ENCODE results near the gene SCN1A. TPM values are rescaled to one million over a fixed set of nuclear protein-coding genes. Genes with fewer than 3 reads are reported as not detected.
"Not testable (repeated sequence)": the region's sequence is repeated elsewhere in the genome, so short reads cannot be mapped to it uniquely, and the experiment has no call there.

Gene SCN1A
- total and polyA plus RNA-seq, 10 of the 15 experiments (the other 5 are each of a cell fraction or from before 2014, with no cell fraction given) = not detected

DNA sequence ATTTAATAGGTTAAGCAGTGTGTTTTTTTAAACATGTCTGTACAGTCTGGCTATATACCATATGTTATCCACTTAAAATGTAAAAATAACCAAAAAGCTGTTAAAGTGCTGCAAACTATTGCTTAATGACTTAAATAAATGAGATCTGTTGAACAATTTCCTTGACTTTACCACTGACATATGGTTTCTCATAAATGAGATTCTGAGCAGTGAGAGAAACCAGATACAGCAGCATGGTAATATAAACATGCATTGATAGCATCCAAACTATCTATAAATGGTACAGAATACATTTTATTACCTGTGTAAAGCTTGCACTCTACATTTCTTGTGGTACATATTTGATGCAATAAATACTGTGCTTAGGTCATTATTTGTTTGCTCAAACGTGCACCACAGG, 138.0 kb downstream of the SCN1A start:
- Histone ChIP-seq H3K27ac (ENCODE audit: control insufficient read depth, insufficient read depth) (no peak overlapping the region), H4K20me1 (ENCODE audit: control insufficient read depth, insufficient read depth) (no peaks in the 10 kb centered on the region), H3K9me3 (replicated peaks; ENCODE audit: control insufficient read depth, insufficient read depth, low read length) (no peaks in the 10 kb centered on the region), H3K36me3 (ENCODE audit: control insufficient read depth in 2 of 2, insufficient read depth in 2 of 2, low read length in 1 of 2) (no peaks in the 10 kb centered on the region), H2AFZ (ENCODE audit: control insufficient read depth, low read depth, low read length) (no peak overlapping the region), H3K4me2 (ENCODE audit: control insufficient read depth, insufficient read depth) (no peak overlapping the region), H3K27me3 (replicated peaks in 1 of 2; ENCODE audit: control insufficient read depth in 2 of 2, insufficient read depth in 2 of 2, low read length in 1 of 2) (no peaks in the 10 kb centered on the region), H3K9ac (ENCODE audit: control insufficient read depth, insufficient read depth, low read length) (no peak overlapping the region), H3K79me2 (ENCODE audit: control insufficient read depth, insufficient read depth, low read length) (no peaks in the 10 kb centered on the region), H3K4me1 (ENCODE audit: control insufficient read depth, insufficient read depth, low read length) (no peaks in the 10 kb centered on the region), H3K4me3 (no peak overlapping the region)
- ChIA-PET POLR2A (no interaction called here), CTCF (no interaction called here), RAD21 (ENCODE audit: unreplicated experiment) (no interaction called here), SMC1A (ENCODE audit: uncharacterized antibody, unreplicated experiment) (no interaction called here)
- WGBS (ENCODE audit: insufficient coverage, insufficient replicate concordance, low lambda C conversion rate, missing lambda C conversion rate) = 4% methylated on average over 1 of the region's 1 CpG
- no peak for ATAC-seq
- in situ Hi-C loops (cut with MboI) (no loop called here), intact Hi-C loops (cut with micrococcal nuclease; ENCODE audit: unreplicated experiment) (no loop called here)
- BruUV-seq (replicated peaks) = no TSS peak
- FAIRE-seq = no peak
- TF ChIP-seq ZNF24 (IDR thresholded peaks at IDR 0.05) (no peak), RFX5 (IDR thresholded peaks at IDR 0.05; ENCODE audit: low read depth, low read length) (no peak), CREB1 (IDR thresholded peaks at IDR 0.05; ENCODE audit: low read depth) (no peak)
- DNase-seq (ENCODE audit: low read depth, low spot score) = no peak

DNA sequence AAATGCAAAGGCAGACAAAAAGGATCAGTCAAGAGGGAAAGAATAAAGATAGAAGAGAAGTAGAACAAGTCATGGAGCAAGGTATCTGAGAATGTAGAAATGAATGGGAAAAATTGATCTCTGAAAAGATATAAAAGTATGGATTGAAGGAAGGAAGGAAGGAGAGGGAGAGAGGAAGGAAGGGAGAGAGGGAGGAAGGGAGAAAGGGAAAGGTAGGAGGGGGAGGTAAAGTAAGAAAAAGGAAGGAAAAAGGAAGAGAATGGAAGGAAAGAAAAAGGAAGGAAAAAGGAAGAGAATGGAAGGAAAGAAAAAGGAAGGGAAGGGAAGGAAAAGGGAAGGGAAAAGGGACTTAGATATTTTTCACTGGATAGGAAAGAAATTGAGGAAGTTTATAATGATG, 142.7 kb downstream of the SCN1A start:
- Histone ChIP-seq H3K9ac (ENCODE audit: control insufficient read depth, insufficient read depth, low read length) (no peak overlapping the region), H3K4me2 (ENCODE audit: control insufficient read depth, insufficient read depth) (no peak overlapping the region), H3K4me3 (no peak overlapping the region), H3K9me3 (replicated peaks; ENCODE audit: control insufficient read depth, insufficient read depth, low read length) (no peaks in the 10 kb centered on the region), H3K79me2 (ENCODE audit: control insufficient read depth, insufficient read depth, low read length) (no peaks in the 10 kb centered on the region), H3K27ac (ENCODE audit: control insufficient read depth, insufficient read depth) (no peak overlapping the region), H2AFZ (ENCODE audit: control insufficient read depth, low read depth, low read length) (no peak overlapping the region), H3K27me3 (replicated peaks in 1 of 2; ENCODE audit: control insufficient read depth in 2 of 2, insufficient read depth in 2 of 2, low read length in 1 of 2) (no peaks in the 10 kb centered on the region), H4K20me1 (ENCODE audit: control insufficient read depth, insufficient read depth) (no peaks in the 10 kb centered on the region), H3K36me3 (ENCODE audit: control insufficient read depth in 2 of 2, insufficient read depth in 2 of 2, low read length in 1 of 2) (no peaks in the 10 kb centered on the region), H3K4me1 (ENCODE audit: control insufficient read depth, insufficient read depth, low read length) (no peaks in the 10 kb centered on the region)
- no peak for ATAC-seq
- TF ChIP-seq CBX5 (IDR thresholded peaks at IDR 0.05; ENCODE audit: low read depth) (no peak), SMAD1 (IDR thresholded peaks at IDR 0.05; ENCODE audit: low read depth, partially characterized antibody) (no peak), STAT3 (IDR thresholded peaks at IDR 0.05; ENCODE audit: low read depth, low read length) (no peak), SMC3 (IDR thresholded peaks at IDR 0.05; ENCODE audit: borderline replicate concordance, low read length) (no peak), BCL11A (IDR thresholded peaks at IDR 0.05; ENCODE audit: low read depth, low read length) (no peak), TCF7 (IDR thresholded peaks at IDR 0.05; ENCODE audit: borderline replicate concordance) (no peak), SMAD5 (IDR thresholded peaks at IDR 0.05; ENCODE audit: low read depth) (no peak)
- TF ChIP-seq, protein P1, sequence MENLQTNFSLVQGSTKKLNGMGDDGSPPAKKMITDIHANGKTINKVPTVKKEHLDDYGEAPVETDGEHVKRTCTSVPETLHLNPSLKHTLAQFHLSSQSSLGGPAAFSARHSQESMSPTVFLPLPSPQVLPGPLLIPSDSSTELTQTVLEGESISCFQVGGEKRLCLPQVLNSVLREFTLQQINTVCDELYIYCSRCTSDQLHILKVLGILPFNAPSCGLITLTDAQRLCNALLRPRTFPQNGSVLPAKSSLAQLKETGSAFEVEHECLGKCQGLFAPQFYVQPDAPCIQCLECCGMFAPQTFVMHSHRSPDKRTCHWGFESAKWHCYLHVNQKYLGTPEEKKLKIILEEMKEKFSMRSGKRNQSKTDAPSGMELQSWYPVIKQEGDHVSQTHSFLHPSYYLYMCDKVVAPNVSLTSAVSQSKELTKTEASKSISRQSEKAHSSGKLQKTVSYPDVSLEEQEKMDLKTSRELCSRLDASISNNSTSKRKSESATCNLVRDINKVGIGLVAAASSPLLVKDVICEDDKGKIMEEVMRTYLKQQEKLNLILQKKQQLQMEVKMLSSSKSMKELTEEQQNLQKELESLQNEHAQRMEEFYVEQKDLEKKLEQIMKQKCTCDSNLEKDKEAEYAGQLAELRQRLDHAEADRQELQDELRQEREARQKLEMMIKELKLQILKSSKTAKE (IDR thresholded peaks at IDR 0.05; ENCODE audit: low read depth, poor library complexity, severe bottlenecking) = no peak
- no peak for DNase-seq (ENCODE audit: low read depth, low spot score)
- CTCF ChIA-PET = no interaction called here
- no TSS peak for BruUV-seq (replicated peaks)
- RAD21 ChIA-PET (ENCODE audit: unreplicated experiment) = no interaction called here
- SMC1A ChIA-PET (ENCODE audit: uncharacterized antibody, unreplicated experiment) = no interaction called here
- in situ Hi-C loops (cut with MboI) = no loop called here
- POLR2A ChIA-PET = no interaction called here
- intact Hi-C loops (cut with micrococcal nuclease; ENCODE audit: unreplicated experiment) = no loop called here
- no peak for FAIRE-seq

DNA sequence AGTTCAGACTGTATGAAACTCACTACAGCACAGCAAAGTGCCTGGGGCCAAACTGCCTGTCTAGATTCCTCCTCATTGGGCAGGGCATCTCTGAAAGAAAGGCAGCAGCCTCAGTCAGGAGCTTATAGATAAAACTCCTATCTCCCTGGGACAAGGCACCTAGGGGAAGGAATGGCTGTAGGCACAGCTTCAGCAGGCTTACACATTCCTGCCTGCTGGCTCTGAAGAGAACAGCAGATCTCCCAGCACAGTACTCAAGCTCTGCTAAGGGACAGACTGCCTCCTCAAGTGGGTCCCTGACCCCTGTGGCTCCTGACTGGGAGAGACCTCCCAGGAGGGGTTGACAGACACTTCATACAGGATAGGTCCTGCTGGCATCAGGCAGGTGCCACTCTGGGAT, 155.7 kb downstream of the SCN1A start:
- H2AFZ ChIP-seq (ENCODE audit: control insufficient read depth, low read depth, low read length); DNase-seq (ENCODE audit: low read depth, low spot score); POLR2A ChIA-PET; in situ Hi-C loops (cut with MboI); SMC1A ChIA-PET (ENCODE audit: uncharacterized antibody, unreplicated experiment); H3K27me3 ChIP-seq (replicated peaks in 1 of 2; ENCODE audit: control insufficient read depth in 2 of 2, insufficient read depth in 2 of 2, low read length in 1 of 2); H3K4me3 ChIP-seq; H3K4me1 ChIP-seq (ENCODE audit: control insufficient read depth, insufficient read depth, low read length); H3K4me2 ChIP-seq (ENCODE audit: control insufficient read depth, insufficient read depth); H3K9ac ChIP-seq (ENCODE audit: control insufficient read depth, insufficient read depth, low read length); H3K9me3 ChIP-seq (replicated peaks; ENCODE audit: control insufficient read depth, insufficient read depth, low read length); intact Hi-C loops (cut with micrococcal nuclease; ENCODE audit: unreplicated experiment); H3K79me2 ChIP-seq (ENCODE audit: control insufficient read depth, insufficient read depth, low read length); ATAC-seq; H4K20me1 ChIP-seq (ENCODE audit: control insufficient read depth, insufficient read depth); H3K27ac ChIP-seq (ENCODE audit: control insufficient read depth, insufficient read depth); FAIRE-seq; BruUV-seq (replicated peaks); H3K36me3 ChIP-seq (ENCODE audit: control insufficient read depth in 2 of 2, insufficient read depth in 2 of 2, low read length in 1 of 2): not testable (repeated sequence)
- CTCF ChIA-PET = interaction anchor here (1.1 kb wide), 1 partner anchor 17 kb away, joined by 3 read pairs; no protein-coding TSS in a partner anchor
- RAD21 ChIA-PET (ENCODE audit: unreplicated experiment) = interaction anchor here (1.4 kb wide), 1 partner anchor 19 kb away, joined by 3 read pairs; the partner anchor contains the start of gene TTC21B

Data from GM12878 (cell line).